B cell (primary cell): ENCODE data around the gene TRIAP1. TPM values are rescaled to one million over a fixed set of nuclear protein-coding genes. Genes with fewer than 3 reads are reported as not detected.

Experiments
- ATAC-seq: fragments of 200-7000 bp; cut with Tn5 transposase; one replicate; pipeline ENCODE4 v1.10.0; 2021; ENCODE audit warnings: low read depth, mild to moderate bottlenecking, moderate number of reproducible peaks, moderate library complexity
- CTCF ChIA-PET: fragments of 350-600 bp; sonication (Branson Sonifier 250); formaldehyde crosslinking; loops from one replicate; lab custom pipeline; 2021; ENCODE audit warnings: antibody characterized with exemption, inconsistent platforms; lab: Charles Lee
- POLR2A ChIA-PET: fragments of 350-600 bp; sonication (Branson Sonifier 250); formaldehyde crosslinking; loops from one replicate; lab custom pipeline; 2021; ENCODE audit warnings: antibody characterized with exemption; lab: Charles Lee
- DNase-seq: peaks from one replicate; pipeline ENCODE4 v3.0.0; 2013
- H2AFZ ChIP-seq: 2 replicates; pipeline ENCODE4 v1.6.1; 2012; ENCODE audit warnings: mild to moderate bottlenecking, low read depth, low read length; ENCODE audit not compliant: insufficient read depth, poor library complexity, severe bottlenecking
- H3K27ac ChIP-seq, 2 donors: 1 replicate in 1 of 2; 2 replicates in 1 of 2; pipeline ENCODE4 v1.5.1; 2012 to 2013; ENCODE audit warnings: low read length in 2 of 2, mild to moderate bottlenecking in 2 of 2, moderate library complexity in 1 of 2
- H3K27me3 ChIP-seq, 4 experiments: fragments of 200-600 bp in 1 of 4; sonication (generic) in 1 of 4; replicated peaks in 1 of 4; 1 replicate in 2 of 4; 2 replicates in 2 of 4; pipeline versions ENCODE4 v1.6.1 to v1.7.0; 2013 to 2016; ENCODE audit warnings: low read length in 3 of 4, mild to moderate bottlenecking in 2 of 4, mixed read lengths in 1 of 4, moderate library complexity in 1 of 4; ENCODE audit not compliant: insufficient read depth in 4 of 4, control insufficient read depth in 3 of 4; ENCODE audit errors: control extremely low read depth in 1 of 4
- H3K36me3 ChIP-seq, 2 experiments: replicated peaks in 1 of 2; 1 replicate in 1 of 2; 2 replicates in 1 of 2; pipeline versions ENCODE4 v1.6.1 to v1.7.1; 2013; ENCODE audit warnings: low read length in 1 of 2; ENCODE audit not compliant: insufficient read depth in 2 of 2, control insufficient read depth in 1 of 2; ENCODE audit errors: control extremely low read depth in 1 of 2, extremely low read depth in 1 of 2
- H3K4me1 ChIP-seq, 2 donors: fragments of 200-600 bp in 1 of 2; sonication (generic) in 1 of 2; 1 replicate in 1 of 2; 2 replicates in 1 of 2; pipeline versions ENCODE4 v1.5.1 to v1.6.1; 2013 to 2017; ENCODE audit warnings: low read length in 2 of 2; ENCODE audit not compliant: control insufficient read depth in 2 of 2, insufficient read depth in 2 of 2
- H3K4me2 ChIP-seq: replicated peaks from 2 replicates; pipeline ENCODE3; 2012; ENCODE audit warnings: mild to moderate bottlenecking, low read depth, low read length; ENCODE audit not compliant: poor library complexity, severe bottlenecking
- H3K4me3 ChIP-seq, 5 experiments: fragments of 200-600 bp in 1 of 5; sonication (generic) in 1 of 5; 1 replicate in 3 of 5; 2 replicates in 2 of 5; pipeline versions ENCODE4 v1.5.1 to v1.7.0; 2011 to 2016; ENCODE audit warnings: low read length in 4 of 5, mild to moderate bottlenecking in 4 of 5, low read depth in 2 of 5, control low read depth in 1 of 5, moderate library complexity in 1 of 5; ENCODE audit not compliant: insufficient read depth in 1 of 5; ENCODE audit errors: control extremely low read depth in 1 of 5, extremely low read depth in 1 of 5
- H3K79me2 ChIP-seq: fragments of 200-600 bp; sonication (generic); one replicate; pipeline ENCODE4 v1.6.0; 2016; ENCODE audit warnings: low read length; ENCODE audit not compliant: control insufficient read depth, insufficient read depth
- H3K9ac ChIP-seq: fragments of 200-600 bp; sonication (generic); 2 replicates; pipeline ENCODE4 v1.6.1; 2017; ENCODE audit warnings: mild to moderate bottlenecking, low read length, moderate library complexity
- H3K9me3 ChIP-seq, 3 donors: one replicate each; pipeline versions ENCODE4 v1.6.1 to v1.7.1; 2013; ENCODE audit warnings: low read length in 2 of 3; ENCODE audit not compliant: control insufficient read depth in 2 of 3, insufficient read depth in 1 of 3; ENCODE audit errors: control extremely low read depth in 1 of 3
- H4K20me1 ChIP-seq: 2 replicates; pipeline ENCODE4 v1.6.0; 2012; ENCODE audit warnings: mild to moderate bottlenecking, low read length; ENCODE audit not compliant: insufficient read depth, control insufficient read depth, poor library complexity, severe bottlenecking
- H3K27ac Mint-ChIP-seq: one replicate; pipeline ENCODE4 v1.8.0; 2021; ENCODE audit warnings: mixed read lengths
- H3K27me3 Mint-ChIP-seq: one replicate; pipeline ENCODE4 v1.8.0; 2021; ENCODE audit warnings: mixed read lengths
- H3K4me1 Mint-ChIP-seq: one replicate; pipeline ENCODE4 v1.8.0; 2021; ENCODE audit warnings: mixed read lengths
- H3K4me3 Mint-ChIP-seq: one replicate; pipeline ENCODE4 v1.8.0; 2021; ENCODE audit warnings: mixed read lengths
- H3K9me3 Mint-ChIP-seq: one replicate; pipeline ENCODE4 v1.8.0; 2022; ENCODE audit warnings: mixed read lengths; ENCODE audit not compliant: insufficient read depth
- CTCF ChIP-seq: fragments of 200-600 bp; IDR thresholded peaks from one replicate; pipeline ENCODE4 v1.8.0; 2022; ENCODE audit warnings: antibody characterized with exemption, mild to moderate bottlenecking
- EZH2 ChIP-seq: IDR thresholded peaks from 2 replicates; pipeline ENCODE4 v1.6.1; 2012; ENCODE audit warnings: borderline replicate concordance, low read depth, mild to moderate bottlenecking, moderate library complexity, low read length; ENCODE audit not compliant: insufficient read depth, poor library complexity, severe bottlenecking
- WGBS: methylation state at CpG from one replicate; pipeline ENCODE4 v1.1.5; 2013; ENCODE audit warnings: missing lambda C conversion rate; ENCODE audit not compliant: insufficient coverage; 5-methylcytosine and 5-hydroxymethylcytosine counted together
- intact Hi-C: fragments of 100-400 bp; cut with micrococcal nuclease; formaldehyde crosslinking; loops from one replicate; pipeline ENCODE4 v1.10.0; 2022
- polyA plus RNA-seq: library from polyadenylated mRNA; depleted of rRNA; stranded (reverse); fragments of >200 nt; gene quantifications from 2 replicates; pipeline ENCODE4 v1.2.3, GENCODE V29; 2012
- total RNA-seq, 2 donors: library from RNA; stranded (reverse); fragments of 120-200 nt in 1 of 2; gene quantifications; 1 replicate in 1 of 2; 2 replicates in 1 of 2; pipeline versions ENCODE4 v1.2.3 to v1.2.4, GENCODE V29; 2013 to 2022

The TRIAP1 gene
- total and polyA plus RNA-seq, 2 donors (not counting 1 experiment from before 2014, with no cell fraction given) = 13.8 to 19.6 TPM

- no peak overlapping the region for H3K4me3 ChIP-seq
- H3K27me3 ChIP-seq = peaks cover 0 to 6% (median 1%) of the 10 kb centered on the region in 4 experiments
- no peak overlapping the region for H3K27ac ChIP-seq
- no peak overlapping the region for H3K27ac Mint-ChIP-seq
- H3K4me2 ChIP-seq = no peak overlapping the region
- no peaks in the 10 kb centered on the region for H3K9me3 Mint-ChIP-seq
- no peaks in the 10 kb centered on the region for H3K79me2 ChIP-seq
- no peaks in the 10 kb centered on the region for H3K9me3 ChIP-seq
- POLR2A ChIA-PET = interaction anchor here (0.5 kb wide), 1 partner anchor 1317 kb away, joined by 4 read pairs; no protein-coding TSS in a partner anchor
- 100% methylated on average over 2 of the region's 4 CpGs for WGBS
- DNase-seq (no peak), ATAC-seq (no peak)
- no peak overlapping the region for H3K9ac ChIP-seq
- CTCF ChIA-PET = interaction anchor here (1.0 kb wide), 1 partner anchor 12 kb away, joined by 4 read pairs; no protein-coding TSS in a partner anchor
- no peak overlapping the region for H3K4me3 Mint-ChIP-seq
- no peaks in the 10 kb centered on the region for H3K36me3 ChIP-seq
- intact Hi-C loops = no loop called here
- no peak for TF ChIP-seq EZH2
- no peak for TF ChIP-seq CTCF
- peaks cover 23% of the 10 kb centered on the region for H3K27me3 Mint-ChIP-seq
- H3K4me1 Mint-ChIP-seq = no peaks in the 10 kb centered on the region
- no peaks in the 10 kb centered on the region for H3K4me1 ChIP-seq
- H2AFZ ChIP-seq = no peak overlapping the region
- no peaks in the 10 kb centered on the region for H4K20me1 ChIP-seq
These were observed 28.1 kb downstream of the TRIAP1 start for GRCh38 chr12:120417917-120418580.

- ChIA-PET POLR2A (no interaction called here), CTCF (interaction anchor here (0.5 to 0.6 kb wide), 2 partner anchors 14 to 613 kb away, joined by 3 to 4 read pairs; no protein-coding TSS in a partner anchor)
- no peak overlapping the region for H3K4me3 ChIP-seq
These were observed 29.5 kb downstream of the TRIAP1 start for GRCh38 chr12:120416490-120417216.

More at GRCh38 chr12:120416490-120417216, 29.5 kb downstream of the TRIAP1 start:
- H3K4me2 ChIP-seq = no peak overlapping the region
- no peaks in the 10 kb centered on the region for H3K79me2 ChIP-seq
- H3K27me3 Mint-ChIP-seq = peaks cover 30% of the 10 kb centered on the region
- H3K27me3 ChIP-seq = peaks cover 0 to 6% (median 1%) of the 10 kb centered on the region in 4 experiments
- no peaks in the 10 kb centered on the region for H4K20me1 ChIP-seq
- no peaks in the 10 kb centered on the region for H3K4me1 ChIP-seq
- DNase-seq = no peak
- no peak overlapping the region for H3K27ac ChIP-seq
- 83% methylated on average over 2 of the region's 7 CpGs for WGBS
- no peak overlapping the region for H3K4me3 Mint-ChIP-seq
- no peak overlapping the region for H3K9ac ChIP-seq
- TF ChIP-seq EZH2 = no peak
- no peak for TF ChIP-seq CTCF
- H3K9me3 ChIP-seq = no peaks in the 10 kb centered on the region
- no peaks in the 10 kb centered on the region for H3K9me3 Mint-ChIP-seq
- H2AFZ ChIP-seq = no peak overlapping the region
- H3K27ac Mint-ChIP-seq = no peak overlapping the region
- H3K4me1 Mint-ChIP-seq = no peaks in the 10 kb centered on the region
- intact Hi-C loops = no loop called here
- ATAC-seq = no peak
- no peaks in the 10 kb centered on the region for H3K36me3 ChIP-seq
